Peyer's patch (tissue), 4 donors: Measurements from ENCODE around the gene HOXB5. TPM values are rescaled to one million over a fixed set of nuclear protein-coding genes. Genes with fewer than 3 reads are reported as not detected.

Source experiments
- DNase-seq, 3 donors: peaks; one replicate each; pipeline ENCODE4 v3.0.0-alpha.2; 2017 to 2019
- H3K27ac ChIP-seq, 4 donors: fragments of 200-600 bp; sonication (generic); one replicate each; pipeline ENCODE4 v1.5.1; 2016 to 2019
- H3K27me3 ChIP-seq, 2 donors: fragments of 200-600 bp; sonication (generic); one replicate each; pipeline ENCODE4 v1.5.1; 2019
- H3K36me3 ChIP-seq, 3 donors: fragments of 200-600 bp; sonication (generic); one replicate each; pipeline ENCODE4 v1.5.1; 2016 to 2019
- H3K4me1 ChIP-seq, 4 donors: fragments of 200-600 bp; sonication (generic); one replicate each; pipeline ENCODE4 v1.5.1; 2016 to 2019
- H3K4me3 ChIP-seq, 4 donors: fragments of 200-600 bp; sonication (generic); 1 replicate in 3 of 4; 2 replicates in 1 of 4; pipeline ENCODE4 v1.5.1; 2016 to 2019; ENCODE audit warnings: mild to moderate bottlenecking in 1 of 4
- H3K9me3 ChIP-seq, 4 donors: fragments of 200-600 bp; sonication (generic); one replicate each; pipeline ENCODE4 v1.5.1; 2016 to 2019; ENCODE audit warnings: mild to moderate bottlenecking in 1 of 4
- POLR2A ChIP-seq, 2 donors: fragments of 450-650 bp; IDR thresholded peaks; one replicate each; pipeline ENCODE4 v1.5.1; 2017; ENCODE audit warnings: antibody characterized with exemption in 2 of 2, mild to moderate bottlenecking in 2 of 2, moderate library complexity in 2 of 2
- total RNA-seq, 4 donors: library from RNA; depleted of rRNA; stranded (reverse); fragments of >200 nt; gene quantifications; one replicate each; pipeline ENCODE4 v1.1.0, GENCODE V29; 2016
- TF ChIP-seq, protein P1 (sequence below), 6 experiments: fragments of 450-650 bp in 4 of 6; fragments of 200-600 bp in 2 of 6; sonication (generic) in 1 of 6; IDR thresholded peaks; one replicate each; pipeline ENCODE4 v1.5.1; 2017 to 2019; ENCODE audit warnings: antibody characterized with exemption in 6 of 6, mild to moderate bottlenecking in 3 of 6, moderate library complexity in 1 of 6

HOXB5 gene
- total RNA-seq, 4 donors from 2014 or later: 7.7 to 22.5 (median 15.0) TPM

DNA sequence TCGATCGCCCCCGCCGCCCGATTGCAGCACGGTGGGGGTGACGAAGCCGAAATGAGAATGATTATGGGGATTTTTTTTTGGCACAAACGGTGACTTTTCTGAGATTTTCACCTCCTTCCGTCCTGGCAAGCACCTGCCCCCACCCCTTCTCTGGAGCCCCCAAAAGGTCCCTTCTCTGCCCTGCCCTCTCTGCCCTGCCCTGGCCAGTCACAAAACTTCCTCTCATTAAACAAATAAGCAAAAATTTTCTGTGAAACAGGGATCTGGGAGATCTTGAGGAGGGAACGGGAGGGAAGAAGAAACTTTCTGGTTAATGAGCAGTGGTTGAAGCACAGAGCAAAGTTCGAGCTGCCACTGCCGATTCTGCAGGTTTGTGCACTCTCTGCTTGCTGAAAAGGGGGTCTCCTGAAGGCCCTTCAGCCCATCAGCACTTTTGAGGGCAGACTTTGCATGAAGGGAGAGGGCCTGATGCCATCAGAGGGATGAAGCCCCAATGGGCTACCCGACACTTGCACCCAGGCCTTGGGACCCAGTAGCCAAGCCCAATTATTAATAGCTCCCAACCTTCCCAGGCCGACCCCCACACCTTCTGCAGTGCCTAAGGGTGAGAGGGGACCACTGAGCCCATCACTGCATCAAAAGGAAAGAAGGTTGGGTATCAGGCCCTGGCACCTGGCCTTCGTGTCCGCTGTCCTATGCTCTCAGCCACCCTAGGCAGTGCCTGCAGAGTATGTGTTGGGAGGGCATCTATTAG is 22.6 kb upstream of the HOXB5 start:
- H3K4me1 ChIP-seq: peaks cover 0 to 43% (median 17%) of the 10 kb centered on the region in 4 donors
- no peaks in the 10 kb centered on the region for H3K36me3 ChIP-seq
- peak overlapping the region in 2 of 4 donors; percentile 65 to 71 for H3K4me3 ChIP-seq
- H3K9me3 ChIP-seq: no peaks in the 10 kb centered on the region
- H3K27ac ChIP-seq: peak overlapping the region in 3 of 4 donors; percentile 13 to 92 (median 34)
- TF ChIP-seq, protein P1, sequence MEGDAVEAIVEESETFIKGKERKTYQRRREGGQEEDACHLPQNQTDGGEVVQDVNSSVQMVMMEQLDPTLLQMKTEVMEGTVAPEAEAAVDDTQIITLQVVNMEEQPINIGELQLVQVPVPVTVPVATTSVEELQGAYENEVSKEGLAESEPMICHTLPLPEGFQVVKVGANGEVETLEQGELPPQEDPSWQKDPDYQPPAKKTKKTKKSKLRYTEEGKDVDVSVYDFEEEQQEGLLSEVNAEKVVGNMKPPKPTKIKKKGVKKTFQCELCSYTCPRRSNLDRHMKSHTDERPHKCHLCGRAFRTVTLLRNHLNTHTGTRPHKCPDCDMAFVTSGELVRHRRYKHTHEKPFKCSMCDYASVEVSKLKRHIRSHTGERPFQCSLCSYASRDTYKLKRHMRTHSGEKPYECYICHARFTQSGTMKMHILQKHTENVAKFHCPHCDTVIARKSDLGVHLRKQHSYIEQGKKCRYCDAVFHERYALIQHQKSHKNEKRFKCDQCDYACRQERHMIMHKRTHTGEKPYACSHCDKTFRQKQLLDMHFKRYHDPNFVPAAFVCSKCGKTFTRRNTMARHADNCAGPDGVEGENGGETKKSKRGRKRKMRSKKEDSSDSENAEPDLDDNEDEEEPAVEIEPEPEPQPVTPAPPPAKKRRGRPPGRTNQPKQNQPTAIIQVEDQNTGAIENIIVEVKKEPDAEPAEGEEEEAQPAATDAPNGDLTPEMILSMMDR (IDR thresholded peaks at IDR 0.05): no peak
- TF ChIP-seq POLR2A (IDR thresholded peaks at IDR 0.05): no peak
- peaks cover 0 to 19% of the 10 kb centered on the region in 2 donors for H3K27me3 ChIP-seq
- DNase-seq: no peak

DNA sequence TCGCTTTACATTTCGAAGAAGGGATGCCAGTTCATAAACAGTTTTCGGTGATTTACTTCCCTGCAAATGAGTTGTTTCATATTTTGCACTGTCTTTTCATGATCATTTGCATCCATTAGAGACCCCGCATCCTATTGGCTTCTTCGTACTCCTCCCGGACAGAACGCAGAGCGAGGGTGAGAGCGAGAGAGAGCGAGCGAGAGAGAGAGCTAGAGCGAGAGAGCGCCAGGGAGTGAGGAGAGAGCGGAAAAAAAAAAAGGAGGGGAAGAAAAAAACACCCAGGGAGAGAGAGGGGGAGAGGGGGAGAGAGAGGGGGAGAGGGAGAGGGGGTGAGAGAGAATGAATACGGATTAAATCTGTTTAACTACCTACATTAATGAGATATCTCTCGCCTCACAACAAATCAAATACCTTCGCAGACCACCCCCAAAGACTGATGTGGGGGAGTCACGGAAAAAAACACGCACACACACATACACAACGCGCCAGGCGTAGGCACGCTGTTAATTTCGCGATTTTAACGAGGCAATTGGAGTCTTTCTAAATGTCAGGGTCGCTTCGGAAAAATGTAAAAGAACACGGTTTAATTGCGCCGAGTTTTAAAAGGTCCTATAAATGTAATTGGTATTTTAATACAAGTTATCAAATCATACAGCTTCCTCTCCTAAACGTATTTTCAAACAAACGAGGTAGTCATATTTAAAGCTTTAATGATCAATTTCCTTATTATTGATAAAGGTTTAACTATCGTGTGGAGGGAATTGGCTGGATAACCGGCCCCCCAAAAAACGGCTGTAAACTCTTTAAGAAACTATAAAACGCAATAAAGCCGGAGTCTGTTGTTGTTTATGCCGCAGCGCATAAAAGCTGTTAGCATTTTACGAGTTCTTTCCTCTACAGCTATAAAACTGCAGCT is 21.7 kb upstream of the HOXB5 start, which contains the start of gene HOXB8:
TSS of gene HOXB8 (minus strand) at position 246 of the 916 bp plus-strand sequence. CDS start 588 bp downstream, outside the sequence.
- H3K4me3 ChIP-seq: peak within 1 kb of the TSS; percentile 15 to 71 (median 64)
- no peak for DNase-seq

DNA sequence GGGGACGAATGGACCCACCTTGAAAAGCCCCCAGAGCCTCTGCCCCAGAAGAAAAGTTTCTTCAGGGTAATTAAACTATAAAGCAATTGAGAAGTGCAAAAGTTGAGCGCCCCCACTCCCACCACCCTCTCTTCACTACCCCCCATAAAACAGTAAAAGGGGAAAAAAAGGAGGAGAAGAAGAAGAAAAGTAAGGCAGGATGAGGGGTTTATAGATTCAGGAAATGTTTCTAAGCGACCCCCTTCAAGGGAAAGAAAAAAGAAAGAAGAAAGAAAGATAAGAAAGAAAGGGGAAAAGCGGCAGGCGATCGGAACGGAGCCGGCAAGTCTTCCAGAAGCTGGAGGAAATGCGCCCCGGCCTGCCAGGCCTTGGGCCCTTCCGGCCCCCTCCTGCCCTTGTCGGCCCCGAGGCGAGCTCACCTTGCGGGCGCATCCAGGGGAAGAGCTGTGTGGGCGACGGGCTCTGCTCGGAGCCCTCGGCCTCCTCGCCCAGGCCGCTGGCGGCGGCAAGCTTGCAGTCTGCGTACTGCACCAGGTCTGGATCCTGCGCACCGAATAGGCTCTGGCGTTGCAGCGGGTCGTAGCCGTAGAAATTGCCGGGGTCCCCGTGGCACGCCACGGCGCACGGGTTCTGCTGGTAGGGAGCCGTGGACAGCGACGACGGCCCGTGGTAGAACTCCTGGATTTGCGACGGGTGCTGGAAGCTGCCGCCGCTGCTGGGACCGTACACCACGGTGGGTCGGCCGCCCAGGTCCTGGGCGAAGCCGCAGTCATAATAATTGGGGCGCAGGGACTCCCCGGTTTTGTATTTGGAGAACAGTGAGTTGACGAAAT is 20.5 kb upstream of the HOXB5 start:
- H3K27me3 ChIP-seq: peaks cover 0 to 19% of the 10 kb centered on the region in 2 donors
- TF ChIP-seq, protein P1 (IDR thresholded peaks at IDR 0.05): no peak
- no peak for TF ChIP-seq POLR2A (IDR thresholded peaks at IDR 0.05)
- H3K27ac ChIP-seq: peak overlapping the region in 3 of 4 donors; percentile 32 to 92 (median 71)
- H3K36me3 ChIP-seq: no peaks in the 10 kb centered on the region
- peak overlapping the region; percentile 15 to 71 (median 64) for H3K4me3 ChIP-seq
- peaks cover 0 to 36% (median 19%) of the 10 kb centered on the region in 4 donors for H3K4me1 ChIP-seq
- peak in 1 of 3 donors; percentile 70 for DNase-seq
- H3K9me3 ChIP-seq: no peaks in the 10 kb centered on the region

More for the DNA sequence above, 21.7 kb upstream of the HOXB5 start, which contains the start of gene HOXB8:
- Histone ChIP-seq H3K27ac (peak within 1 kb of the TSS in 3 of 4 donors; percentile 34 to 92 (median 71)), H3K36me3 (no peaks in the 10 kb centered on the region), H3K9me3 (no peaks in the 10 kb centered on the region), H3K4me1 (peaks cover 0 to 36% (median 17%) of the 10 kb centered on the region in 4 donors), H3K27me3 (peaks cover 0 to 19% of the 10 kb centered on the region in 2 donors)
- TF ChIP-seq, protein P1 (IDR thresholded peaks at IDR 0.05): no peak
- no peak for TF ChIP-seq POLR2A (IDR thresholded peaks at IDR 0.05)

DNA sequence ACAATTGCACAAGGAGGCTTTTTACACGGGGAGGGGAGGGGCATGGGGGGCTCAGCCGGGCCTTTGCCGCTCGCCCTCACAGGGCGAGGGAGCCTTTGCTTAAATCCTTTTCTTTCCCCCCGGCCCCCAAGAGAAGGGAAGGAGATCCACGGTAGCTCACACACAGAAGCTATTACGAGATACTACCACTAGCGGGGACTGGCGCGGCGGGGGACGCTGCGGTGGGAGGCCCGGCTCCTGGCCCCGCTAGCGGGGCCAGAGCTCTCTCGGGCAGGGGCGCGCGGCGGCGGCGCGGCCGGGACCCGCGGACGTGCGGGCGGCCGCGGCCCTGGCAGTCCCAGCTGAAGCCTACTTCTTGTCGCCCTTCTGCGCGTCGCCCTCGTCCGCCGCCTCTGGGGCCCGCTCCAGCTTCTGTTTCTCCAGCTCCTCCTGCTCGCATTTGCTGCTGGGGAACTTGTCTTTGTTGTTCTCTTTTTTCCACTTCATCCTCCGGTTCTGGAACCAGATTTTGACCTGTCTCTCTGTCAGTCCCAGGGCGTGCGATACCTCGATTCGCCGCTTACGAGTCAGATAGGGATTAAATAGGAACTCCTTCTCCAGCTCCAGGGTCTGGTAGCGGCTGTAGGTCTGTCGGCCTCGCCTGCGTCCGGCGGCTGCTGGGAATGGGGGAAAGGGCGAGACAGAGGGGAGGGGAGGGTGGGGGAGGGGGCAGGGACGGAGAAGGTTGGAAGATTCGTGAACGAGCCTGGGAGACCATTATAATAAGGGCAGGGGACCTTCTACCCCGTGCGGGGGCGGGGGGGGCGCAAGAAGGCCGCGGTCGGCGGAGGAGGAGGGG is 19.5 kb upstream of the HOXB5 start:
- peaks cover 0 to 36% (median 18%) of the 10 kb centered on the region in 4 donors for H3K4me1 ChIP-seq
- DNase-seq: peak in 1 of 3 donors; percentile 71
- peaks cover 0 to 16% of the 10 kb centered on the region in 2 donors for H3K27me3 ChIP-seq

More for the DNA sequence above, 19.5 kb upstream of the HOXB5 start:
- H3K36me3 ChIP-seq: no peaks in the 10 kb centered on the region
- H3K4me3 ChIP-seq: peak overlapping the region; percentile 43 to 71 (median 64)
- H3K27ac ChIP-seq: peak overlapping the region; percentile 38 to 92 (median 80)
- TF ChIP-seq, protein P1 (IDR thresholded peaks at IDR 0.05): peak in 4 of 6 experiments; percentile 5 to 40 (median 35)
- TF ChIP-seq POLR2A (IDR thresholded peaks at IDR 0.05): no peak
- H3K9me3 ChIP-seq: no peaks in the 10 kb centered on the region
